B cell (primary cell): Measurements from ENCODE around the gene TMEM144. TPM values are rescaled to one million over a fixed set of nuclear protein-coding genes. Genes with fewer than 3 reads are reported as not detected.
"Not testable (repeated sequence)": the region's sequence is repeated elsewhere in the genome, so short reads cannot be mapped to it uniquely, and the experiment has no call there.

Source experiments
- ATAC-seq: fragments of 200-7000 bp; cut with Tn5 transposase; one replicate; pipeline ENCODE4 v1.10.0; 2021; ENCODE audit warnings: low read depth, mild to moderate bottlenecking, moderate number of reproducible peaks, moderate library complexity
- CTCF ChIA-PET: fragments of 350-600 bp; sonication (Branson Sonifier 250); formaldehyde crosslinking; loops from one replicate; lab custom pipeline; 2021; ENCODE audit warnings: antibody characterized with exemption, inconsistent platforms; lab: Charles Lee
- POLR2A ChIA-PET: fragments of 350-600 bp; sonication (Branson Sonifier 250); formaldehyde crosslinking; loops from one replicate; lab custom pipeline; 2021; ENCODE audit warnings: antibody characterized with exemption; lab: Charles Lee
- DNase-seq: peaks from one replicate; pipeline ENCODE4 v3.0.0; 2013
- H2AFZ ChIP-seq: 2 replicates; pipeline ENCODE4 v1.6.1; 2012; ENCODE audit warnings: mild to moderate bottlenecking, low read depth, low read length; ENCODE audit not compliant: insufficient read depth, poor library complexity, severe bottlenecking
- H3K27ac ChIP-seq, 2 donors: 1 replicate in 1 of 2; 2 replicates in 1 of 2; pipeline ENCODE4 v1.5.1; 2012 to 2013; ENCODE audit warnings: low read length in 2 of 2, mild to moderate bottlenecking in 2 of 2, moderate library complexity in 1 of 2
- H3K27me3 ChIP-seq, 4 experiments: fragments of 200-600 bp in 1 of 4; sonication (generic) in 1 of 4; replicated peaks in 1 of 4; 1 replicate in 2 of 4; 2 replicates in 2 of 4; pipeline versions ENCODE4 v1.6.1 to v1.7.0; 2013 to 2016; ENCODE audit warnings: low read length in 3 of 4, mild to moderate bottlenecking in 2 of 4, mixed read lengths in 1 of 4, moderate library complexity in 1 of 4; ENCODE audit not compliant: insufficient read depth in 4 of 4, control insufficient read depth in 3 of 4; ENCODE audit errors: control extremely low read depth in 1 of 4
- H3K36me3 ChIP-seq, 2 experiments: replicated peaks in 1 of 2; 1 replicate in 1 of 2; 2 replicates in 1 of 2; pipeline versions ENCODE4 v1.6.1 to v1.7.1; 2013; ENCODE audit warnings: low read length in 1 of 2; ENCODE audit not compliant: insufficient read depth in 2 of 2, control insufficient read depth in 1 of 2; ENCODE audit errors: control extremely low read depth in 1 of 2, extremely low read depth in 1 of 2
- H3K4me1 ChIP-seq, 2 donors: fragments of 200-600 bp in 1 of 2; sonication (generic) in 1 of 2; 1 replicate in 1 of 2; 2 replicates in 1 of 2; pipeline versions ENCODE4 v1.5.1 to v1.6.1; 2013 to 2017; ENCODE audit warnings: low read length in 2 of 2; ENCODE audit not compliant: control insufficient read depth in 2 of 2, insufficient read depth in 2 of 2
- H3K4me2 ChIP-seq: replicated peaks from 2 replicates; pipeline ENCODE3; 2012; ENCODE audit warnings: mild to moderate bottlenecking, low read depth, low read length; ENCODE audit not compliant: poor library complexity, severe bottlenecking
- H3K4me3 ChIP-seq, 5 experiments: fragments of 200-600 bp in 1 of 5; sonication (generic) in 1 of 5; 1 replicate in 3 of 5; 2 replicates in 2 of 5; pipeline versions ENCODE4 v1.5.1 to v1.7.0; 2011 to 2016; ENCODE audit warnings: low read length in 4 of 5, mild to moderate bottlenecking in 4 of 5, low read depth in 2 of 5, control low read depth in 1 of 5, moderate library complexity in 1 of 5; ENCODE audit not compliant: insufficient read depth in 1 of 5; ENCODE audit errors: control extremely low read depth in 1 of 5, extremely low read depth in 1 of 5
- H3K79me2 ChIP-seq: fragments of 200-600 bp; sonication (generic); one replicate; pipeline ENCODE4 v1.6.0; 2016; ENCODE audit warnings: low read length; ENCODE audit not compliant: control insufficient read depth, insufficient read depth
- H3K9ac ChIP-seq: fragments of 200-600 bp; sonication (generic); 2 replicates; pipeline ENCODE4 v1.6.1; 2017; ENCODE audit warnings: mild to moderate bottlenecking, low read length, moderate library complexity
- H3K9me3 ChIP-seq, 3 donors: one replicate each; pipeline versions ENCODE4 v1.6.1 to v1.7.1; 2013; ENCODE audit warnings: low read length in 2 of 3; ENCODE audit not compliant: control insufficient read depth in 2 of 3, insufficient read depth in 1 of 3; ENCODE audit errors: control extremely low read depth in 1 of 3
- H4K20me1 ChIP-seq: 2 replicates; pipeline ENCODE4 v1.6.0; 2012; ENCODE audit warnings: mild to moderate bottlenecking, low read length; ENCODE audit not compliant: insufficient read depth, control insufficient read depth, poor library complexity, severe bottlenecking
- H3K27ac Mint-ChIP-seq: one replicate; pipeline ENCODE4 v1.8.0; 2021; ENCODE audit warnings: mixed read lengths
- H3K27me3 Mint-ChIP-seq: one replicate; pipeline ENCODE4 v1.8.0; 2021; ENCODE audit warnings: mixed read lengths
- H3K4me1 Mint-ChIP-seq: one replicate; pipeline ENCODE4 v1.8.0; 2021; ENCODE audit warnings: mixed read lengths
- H3K4me3 Mint-ChIP-seq: one replicate; pipeline ENCODE4 v1.8.0; 2021; ENCODE audit warnings: mixed read lengths
- H3K9me3 Mint-ChIP-seq: one replicate; pipeline ENCODE4 v1.8.0; 2022; ENCODE audit warnings: mixed read lengths; ENCODE audit not compliant: insufficient read depth
- CTCF ChIP-seq: fragments of 200-600 bp; IDR thresholded peaks from one replicate; pipeline ENCODE4 v1.8.0; 2022; ENCODE audit warnings: antibody characterized with exemption, mild to moderate bottlenecking
- EZH2 ChIP-seq: IDR thresholded peaks from 2 replicates; pipeline ENCODE4 v1.6.1; 2012; ENCODE audit warnings: borderline replicate concordance, low read depth, mild to moderate bottlenecking, moderate library complexity, low read length; ENCODE audit not compliant: insufficient read depth, poor library complexity, severe bottlenecking
- WGBS: methylation state at CpG from one replicate; pipeline ENCODE4 v1.1.5; 2013; ENCODE audit warnings: missing lambda C conversion rate; ENCODE audit not compliant: insufficient coverage; 5-methylcytosine and 5-hydroxymethylcytosine counted together
- intact Hi-C: fragments of 100-400 bp; cut with micrococcal nuclease; formaldehyde crosslinking; loops from one replicate; pipeline ENCODE4 v1.10.0; 2022
- polyA plus RNA-seq: library from polyadenylated mRNA; depleted of rRNA; stranded (reverse); fragments of >200 nt; gene quantifications from 2 replicates; pipeline ENCODE4 v1.2.3, GENCODE V29; 2012
- total RNA-seq, 2 donors: library from RNA; stranded (reverse); fragments of 120-200 nt in 1 of 2; gene quantifications; 1 replicate in 1 of 2; 2 replicates in 1 of 2; pipeline versions ENCODE4 v1.2.3 to v1.2.4, GENCODE V29; 2013 to 2022

The TMEM144 gene
- total and polyA plus RNA-seq, 2 donors (not counting 1 experiment from before 2014, with no cell fraction given) = 0.06 to 0.07 TPM

- TF ChIP-seq EZH2 = no peak
- TF ChIP-seq CTCF = no peak
- ATAC-seq (no peak), DNase-seq (no peak)
- H3K27me3 Mint-ChIP-seq = no peaks in the 10 kb centered on the region
- no peaks in the 10 kb centered on the region for H3K9me3 Mint-ChIP-seq
- no peaks in the 10 kb centered on the region for H3K27me3 ChIP-seq
- no peak overlapping the region for H3K4me3 Mint-ChIP-seq
- POLR2A ChIA-PET = no interaction called here
- no peak overlapping the region for H3K4me2 ChIP-seq
- no peaks in the 10 kb centered on the region for H3K4me1 Mint-ChIP-seq
- H3K9me3 ChIP-seq = peaks cover 0 to 3% (median 0%) of the 10 kb centered on the region in 3 donors
- no peak overlapping the region for H3K27ac ChIP-seq
- no peaks in the 10 kb centered on the region for H3K36me3 ChIP-seq
- no peak overlapping the region for H3K27ac Mint-ChIP-seq
- CTCF ChIA-PET = interaction anchor here (1.4 kb wide), 1 partner anchor 9 kb away, joined by 5 read pairs; no protein-coding TSS in a partner anchor
- no peaks in the 10 kb centered on the region for H3K4me1 ChIP-seq
- H4K20me1 ChIP-seq = no peaks in the 10 kb centered on the region
- H3K4me3 ChIP-seq = no peak overlapping the region
- no peak overlapping the region for H2AFZ ChIP-seq
- no peaks in the 10 kb centered on the region for H3K79me2 ChIP-seq
- no CpG with 5 or more reads among the region's 5 CpGs for WGBS
- intact Hi-C loops = no loop called here
- H3K9ac ChIP-seq = no peak overlapping the region
Observed at GRCh38 chr4:158274636-158275035, 64.3 kb downstream of the TMEM144 start.

DNA sequence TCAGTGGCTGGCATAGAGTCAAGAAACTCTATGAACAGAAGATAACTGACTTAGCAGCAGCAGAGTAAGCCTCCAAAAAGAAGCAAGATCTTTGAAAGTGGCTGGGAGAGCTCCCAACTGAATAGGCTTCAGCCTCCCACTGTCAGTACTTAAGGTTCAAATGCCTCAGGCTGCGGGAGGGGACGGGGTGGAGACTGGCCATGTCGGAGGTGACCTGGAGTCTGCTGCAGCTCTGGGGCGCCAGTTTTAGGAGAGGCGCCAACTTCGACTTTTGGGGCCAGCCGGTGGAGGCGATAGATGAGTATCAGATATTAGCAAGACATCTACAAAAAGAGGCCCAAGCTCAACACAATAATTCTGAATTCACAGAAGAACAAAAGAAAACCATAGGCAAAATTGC, 67.3 kb downstream of the TMEM144 start:
- Histone ChIP-seq H3K9me3 (peaks cover 0 to 3% (median 0%) of the 10 kb centered on the region in 3 donors), H3K79me2 (no peaks in the 10 kb centered on the region), H4K20me1 (no peaks in the 10 kb centered on the region), H3K4me3 (no peak overlapping the region), H3K4me2 (no peak overlapping the region), H3K27me3 (no peaks in the 10 kb centered on the region), H2AFZ (no peak overlapping the region), H3K27ac (no peak overlapping the region), H3K36me3 (no peaks in the 10 kb centered on the region), H3K4me1 (no peaks in the 10 kb centered on the region), H3K9ac (no peak overlapping the region)
- Mint-ChIP-seq H3K27ac (no peak overlapping the region), H3K4me1 (no peaks in the 10 kb centered on the region), H3K4me3 (no peak overlapping the region), H3K9me3 (no peaks in the 10 kb centered on the region), H3K27me3 (peaks cover 3% of the 10 kb centered on the region)
- 95% methylated on average over 8 of the region's 8 CpGs for WGBS
- ATAC-seq (no peak), DNase-seq (no peak)
- POLR2A ChIA-PET = no interaction called here
- CTCF ChIA-PET = no interaction called here
- intact Hi-C loops = no loop called here
- TF ChIP-seq CTCF (no peak), EZH2 (no peak)

- H3K27ac Mint-ChIP-seq, DNase-seq, H3K4me3 Mint-ChIP-seq, H3K4me3 ChIP-seq, H3K79me2 ChIP-seq, H3K27me3 Mint-ChIP-seq, H3K36me3 ChIP-seq, H3K4me1 Mint-ChIP-seq, H3K9me3 ChIP-seq, CTCF ChIA-PET, POLR2A ChIA-PET, H3K9ac ChIP-seq, H3K27me3 ChIP-seq, H3K27ac ChIP-seq, H2AFZ ChIP-seq, ATAC-seq, H4K20me1 ChIP-seq, H3K4me2 ChIP-seq, H3K4me1 ChIP-seq, H3K9me3 Mint-ChIP-seq, intact Hi-C loops: not testable (repeated sequence)
- whole genome bisulfite sequencing = no CpG with 5 or more reads among the region's 1 CpG
Observed at GRCh38 chr4:158279052-158279451, 68.8 kb downstream of the TMEM144 start.
